CD14-positive monocyte (primary cell): ENCODE results near the gene C1QA. TPM values are rescaled to one million over a fixed set of nuclear protein-coding genes. Genes with fewer than 3 reads are reported as not detected.

Source experiments
- DNase-seq, 3 donors: peaks; one replicate each; pipeline ENCODE4 v3.0.0-alpha.2; 2011 to 2022
- H2AFZ ChIP-seq: 2 replicates; pipeline ENCODE4 v1.6.0; 2012; ENCODE audit warnings: mild to moderate bottlenecking, low read depth, low read length, inconsistent platforms; ENCODE audit not compliant: insufficient read depth, poor library complexity, severe bottlenecking
- H3K27ac ChIP-seq, 2 donors: 1 replicate in 1 of 2; 2 replicates in 1 of 2; pipeline ENCODE4 v1.5.1; 2012 to 2013; ENCODE audit warnings: low read length in 2 of 2, control low read depth in 1 of 2, inconsistent platforms in 1 of 2, low read depth in 1 of 2, mild to moderate bottlenecking in 1 of 2
- H3K27me3 ChIP-seq, 2 donors: one replicate each; pipeline versions ENCODE4 v1.6.0 to v1.6.1; 2011 to 2013; ENCODE audit warnings: low read length in 2 of 2; ENCODE audit not compliant: control insufficient read depth in 2 of 2, insufficient read depth in 2 of 2
- H3K36me3 ChIP-seq, 2 donors: replicated peaks in 1 of 2; 1 replicate in 1 of 2; 2 replicates in 1 of 2; pipeline versions ENCODE4 v1.5.1 to v1.6.1; 2012 to 2013; ENCODE audit warnings: low read length in 2 of 2, control low read depth in 1 of 2, inconsistent platforms in 1 of 2, mild to moderate bottlenecking in 1 of 2; ENCODE audit not compliant: insufficient read depth in 2 of 2, control insufficient read depth in 1 of 2
- H3K4me1 ChIP-seq, 2 donors: 1 replicate in 1 of 2; 2 replicates in 1 of 2; pipeline versions ENCODE4 v1.5.1 to v1.6.1; 2012 to 2013; ENCODE audit warnings: low read length in 2 of 2, control low read depth in 1 of 2, inconsistent platforms in 1 of 2, mild to moderate bottlenecking in 1 of 2, moderate library complexity in 1 of 2; ENCODE audit not compliant: insufficient read depth in 2 of 2, control insufficient read depth in 1 of 2
- H3K4me2 ChIP-seq: replicated peaks from 2 replicates; pipeline ENCODE3; 2012; ENCODE audit warnings: low read length, moderate library complexity, mild to moderate bottlenecking; ENCODE audit not compliant: poor library complexity, severe bottlenecking; ENCODE audit errors: extremely low read depth
- H3K4me3 ChIP-seq, 3 experiments: fragments of 200-600 bp in 1 of 3; sonication (generic) in 1 of 3; replicated peaks in 1 of 3; 1 replicate in 2 of 3; 2 replicates in 1 of 3; pipeline ENCODE4 v1.5.1; 2011 to 2013; ENCODE audit warnings: low read length in 3 of 3, mild to moderate bottlenecking in 3 of 3, control low read depth in 2 of 3, low read depth in 2 of 3, inconsistent platforms in 1 of 3, moderate library complexity in 1 of 3
- H3K79me2 ChIP-seq: 2 replicates; pipeline ENCODE4 v1.6.0; 2012; ENCODE audit warnings: mild to moderate bottlenecking, control low read depth, inconsistent platforms, low read length, moderate library complexity; ENCODE audit not compliant: insufficient read depth
- H3K9ac ChIP-seq: 2 replicates; pipeline ENCODE4 v1.6.0; 2017; ENCODE audit warnings: low read length, mild to moderate bottlenecking; ENCODE audit not compliant: insufficient read depth, poor library complexity, severe bottlenecking
- H3K9me3 ChIP-seq, 2 donors: replicated peaks in 1 of 2; 1 replicate in 1 of 2; 2 replicates in 1 of 2; pipeline versions ENCODE4 v1.5.1 to v1.6.1; 2012 to 2013; ENCODE audit warnings: low read length in 2 of 2, control low read depth in 1 of 2; ENCODE audit not compliant: control insufficient read depth in 1 of 2, insufficient read depth in 1 of 2
- H4K20me1 ChIP-seq: 2 replicates; pipeline ENCODE4 v1.6.0; 2012; ENCODE audit warnings: mild to moderate bottlenecking, low read length, control low read depth, moderate library complexity; ENCODE audit not compliant: insufficient read depth
- H3K27ac Mint-ChIP-seq, 7 donors: one replicate each; pipeline ENCODE4 v1.8.0; 2020; ENCODE audit warnings: mild to moderate bottlenecking in 7 of 7, mixed read lengths in 7 of 7, moderate library complexity in 6 of 7, inconsistent platforms in 2 of 7
- H3K27me3 Mint-ChIP-seq, 3 donors: one replicate each; pipeline ENCODE4 v1.8.0; 2021 to 2022; ENCODE audit warnings: low read depth in 3 of 3, mild to moderate bottlenecking in 3 of 3, mixed read lengths in 3 of 3, moderate library complexity in 3 of 3, inconsistent platforms in 1 of 3
- H3K36me3 Mint-ChIP-seq, 2 donors: one replicate each; pipeline ENCODE4 v1.8.0; 2020; ENCODE audit warnings: mixed read lengths in 2 of 2, inconsistent platforms in 1 of 2, mild to moderate bottlenecking in 1 of 2
- H3K4me1 Mint-ChIP-seq: one replicate; pipeline ENCODE4 v1.8.0; 2020; ENCODE audit warnings: mild to moderate bottlenecking, mixed read lengths
- H3K4me3 Mint-ChIP-seq, 2 donors: one replicate each; pipeline ENCODE4 v1.8.0; 2020; ENCODE audit warnings: mild to moderate bottlenecking in 2 of 2, mixed read lengths in 2 of 2, moderate library complexity in 1 of 2
- H3K9me3 Mint-ChIP-seq, 7 donors: one replicate each; pipeline ENCODE4 v1.8.0; 2020 to 2022; ENCODE audit warnings: mixed read lengths in 7 of 7, mild to moderate bottlenecking in 6 of 7, moderate library complexity in 6 of 7, inconsistent platforms in 2 of 7
- WGBS: methylation state at CpG from one replicate; pipeline ENCODE4 v1.1.5; 2013; ENCODE audit warnings: missing lambda C conversion rate; ENCODE audit not compliant: insufficient coverage; 5-methylcytosine and 5-hydroxymethylcytosine counted together
- intact Hi-C, 2 donors: fragments of 100-400 bp; cut with micrococcal nuclease; formaldehyde crosslinking; loops; one replicate each; pipeline versions ENCODE4 v1.15.0 to v1.15.1; 2023
- polyA plus RNA-seq, 3 donors: library from polyadenylated mRNA; depleted of rRNA in 1 of 3; unstranded in 2 of 3; stranded (reverse) in 1 of 3; fragments of 300-500 nt in 2 of 3; fragments of >200 nt in 1 of 3; fragmentation: Illumina TruSeq in 2 of 3; gene quantifications; 1 replicate in 2 of 3; 2 replicates in 1 of 3; pipeline ENCODE4 v1.2.3, GENCODE V29; 2012 to 2021
- TF ChIP-seq, protein P1 (sequence below): fragments of 200-600 bp; IDR thresholded peaks from one replicate; pipeline ENCODE4 v1.8.0; 2022; ENCODE audit warnings: antibody characterized with exemption, mild to moderate bottlenecking

C1QA gene
- polyA plus RNA-seq, 3 donors: 14.5 to 19.6 (median 16.3) TPM

DNA sequence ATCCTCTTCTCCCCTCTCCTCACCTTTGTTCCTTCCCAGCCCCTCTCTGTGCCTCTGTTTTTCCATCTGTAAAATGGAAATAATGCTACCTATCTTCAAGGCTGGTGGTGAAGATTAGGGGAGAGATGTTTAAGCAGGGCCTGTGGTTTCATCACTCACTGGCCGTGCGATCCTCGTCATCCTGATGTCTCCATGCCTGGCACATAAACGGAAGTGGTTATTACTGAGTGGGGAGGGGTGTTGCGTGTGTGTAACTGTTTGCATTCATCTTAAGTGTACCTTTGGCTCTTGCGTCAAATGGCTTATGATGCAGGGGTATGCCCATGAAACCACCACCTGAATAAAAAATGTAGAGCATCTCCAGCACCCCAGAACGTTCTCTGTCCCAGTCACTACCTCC, 17.2 kb upstream of the C1QA start:
- no peaks in the 10 kb centered on the region for H3K79me2 ChIP-seq
- Mint-ChIP-seq H3K4me3 (no peak overlapping the region), H3K9me3 (no peaks in the 10 kb centered on the region), H3K27me3 (peaks cover 13 to 30% (median 28%) of the 10 kb centered on the region in 3 donors), H3K36me3 (no peaks in the 10 kb centered on the region), H3K4me1 (peaks cover 6% of the 10 kb centered on the region), H3K27ac (no peak overlapping the region)
- no peaks in the 10 kb centered on the region for H4K20me1 ChIP-seq
- no peaks in the 10 kb centered on the region for H3K36me3 ChIP-seq
- intact Hi-C loops: no loop called here
- no peak overlapping the region for H3K4me3 ChIP-seq
- no peak overlapping the region for H3K4me2 ChIP-seq
- TF ChIP-seq, protein P1, sequence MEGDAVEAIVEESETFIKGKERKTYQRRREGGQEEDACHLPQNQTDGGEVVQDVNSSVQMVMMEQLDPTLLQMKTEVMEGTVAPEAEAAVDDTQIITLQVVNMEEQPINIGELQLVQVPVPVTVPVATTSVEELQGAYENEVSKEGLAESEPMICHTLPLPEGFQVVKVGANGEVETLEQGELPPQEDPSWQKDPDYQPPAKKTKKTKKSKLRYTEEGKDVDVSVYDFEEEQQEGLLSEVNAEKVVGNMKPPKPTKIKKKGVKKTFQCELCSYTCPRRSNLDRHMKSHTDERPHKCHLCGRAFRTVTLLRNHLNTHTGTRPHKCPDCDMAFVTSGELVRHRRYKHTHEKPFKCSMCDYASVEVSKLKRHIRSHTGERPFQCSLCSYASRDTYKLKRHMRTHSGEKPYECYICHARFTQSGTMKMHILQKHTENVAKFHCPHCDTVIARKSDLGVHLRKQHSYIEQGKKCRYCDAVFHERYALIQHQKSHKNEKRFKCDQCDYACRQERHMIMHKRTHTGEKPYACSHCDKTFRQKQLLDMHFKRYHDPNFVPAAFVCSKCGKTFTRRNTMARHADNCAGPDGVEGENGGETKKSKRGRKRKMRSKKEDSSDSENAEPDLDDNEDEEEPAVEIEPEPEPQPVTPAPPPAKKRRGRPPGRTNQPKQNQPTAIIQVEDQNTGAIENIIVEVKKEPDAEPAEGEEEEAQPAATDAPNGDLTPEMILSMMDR: no peak
- DNase-seq: peak in 2 of 3 donors; percentile 4 to 21
- no peaks in the 10 kb centered on the region for H3K4me1 ChIP-seq
- H2AFZ ChIP-seq: no peak overlapping the region
- no peaks in the 10 kb centered on the region for H3K9me3 ChIP-seq
- 30% methylated on average over 2 of the region's 7 CpGs for WGBS
- peaks cover 0 to 7% of the 10 kb centered on the region in 2 donors for H3K27me3 ChIP-seq
- H3K27ac ChIP-seq: no peak overlapping the region
- no peak overlapping the region for H3K9ac ChIP-seq

DNA sequence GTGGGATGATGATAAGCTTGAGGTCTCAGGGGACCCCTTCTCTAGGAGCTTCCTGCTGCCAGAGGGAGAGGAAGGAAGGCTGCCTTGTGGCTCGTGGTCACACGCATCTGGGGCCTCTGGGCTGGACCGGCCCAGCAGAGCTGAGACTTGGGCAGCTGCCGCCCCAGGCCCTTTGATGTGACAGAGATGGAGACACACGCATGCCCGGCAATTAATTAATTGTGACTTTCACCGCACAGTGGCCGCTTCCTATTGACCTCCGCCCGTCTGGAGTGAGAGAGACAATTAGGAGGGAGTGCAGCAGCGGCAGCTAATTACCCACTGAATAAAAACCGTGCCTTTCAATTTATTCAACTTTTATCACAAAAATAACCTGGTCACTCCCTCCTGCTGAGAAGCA, 16.6 kb upstream of the C1QA start:
- Mint-ChIP-seq H3K27me3 (peaks cover 13 to 30% (median 29%) of the 10 kb centered on the region in 3 donors), H3K27ac (peak overlapping the region in 1 of 7 donors; percentile 2)
- WGBS: 56% methylated on average over 7 of the region's 12 CpGs

More for the DNA sequence above, 16.6 kb upstream of the C1QA start:
- Mint-ChIP-seq H3K4me3 (no peak overlapping the region), H3K4me1 (peaks cover 6% of the 10 kb centered on the region), H3K9me3 (no peaks in the 10 kb centered on the region), H3K36me3 (no peaks in the 10 kb centered on the region)
- Histone ChIP-seq H3K4me2 (no peak overlapping the region), H4K20me1 (no peaks in the 10 kb centered on the region), H3K79me2 (no peaks in the 10 kb centered on the region), H3K27me3 (peaks cover 0 to 7% of the 10 kb centered on the region in 2 donors), H3K4me3 (no peak overlapping the region), H3K4me1 (no peaks in the 10 kb centered on the region), H3K9me3 (no peaks in the 10 kb centered on the region), H2AFZ (no peak overlapping the region), H3K36me3 (no peaks in the 10 kb centered on the region), H3K27ac (no peak overlapping the region), H3K9ac (no peak overlapping the region)
- intact Hi-C loops: no loop called here
- TF ChIP-seq, protein P1: no peak
- DNase-seq: no peak
